HT-29 (cell line): ENCODE measurements around the gene LKAAEAR1. TPM values are rescaled to one million over a fixed set of nuclear protein-coding genes. Genes with fewer than 3 reads are reported as not detected.

Source experiments
- DNase-seq: peaks from one replicate; pipeline ENCODE4 v3.0.0-alpha.2; 2015; ENCODE audit warnings: low spot score
- total RNA-seq: library from RNA; depleted of rRNA; stranded (reverse); fragments of >200 nt; shearing (Covaris generic); gene quantifications from 2 replicates; pipeline ENCODE4 v1.2.3, GENCODE V29; 2014

The LKAAEAR1 gene
- total RNA-seq, 1 experiment from 2014 or later = not detected

GRCh38 chr20:64051561-64052325 lies 32.5 kb downstream of the LKAAEAR1 start:
- no peak for DNase-seq

DNA sequence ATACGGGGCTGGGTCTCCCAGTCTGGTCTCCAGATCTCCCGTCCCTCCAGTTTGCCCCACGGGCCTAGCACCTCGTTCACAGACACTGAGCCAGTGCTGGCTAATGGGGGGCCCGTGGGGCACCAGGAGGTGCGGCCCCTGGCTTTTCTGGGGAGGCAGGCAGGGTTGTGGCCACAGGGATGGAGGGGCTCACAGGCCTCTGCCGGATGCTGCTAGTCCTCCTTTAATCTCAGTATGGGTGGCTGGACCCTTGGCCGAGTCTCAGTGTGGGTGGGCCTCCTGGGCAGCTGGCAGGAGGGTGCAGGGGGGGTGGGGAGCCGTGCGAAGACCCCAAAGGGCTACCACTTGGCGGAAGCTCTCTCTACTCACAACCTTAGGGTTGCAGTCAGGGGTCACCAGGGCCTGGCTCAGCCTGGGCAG lies 33.2 kb downstream of the LKAAEAR1 start:
- DNase-seq = no peak

DNA sequence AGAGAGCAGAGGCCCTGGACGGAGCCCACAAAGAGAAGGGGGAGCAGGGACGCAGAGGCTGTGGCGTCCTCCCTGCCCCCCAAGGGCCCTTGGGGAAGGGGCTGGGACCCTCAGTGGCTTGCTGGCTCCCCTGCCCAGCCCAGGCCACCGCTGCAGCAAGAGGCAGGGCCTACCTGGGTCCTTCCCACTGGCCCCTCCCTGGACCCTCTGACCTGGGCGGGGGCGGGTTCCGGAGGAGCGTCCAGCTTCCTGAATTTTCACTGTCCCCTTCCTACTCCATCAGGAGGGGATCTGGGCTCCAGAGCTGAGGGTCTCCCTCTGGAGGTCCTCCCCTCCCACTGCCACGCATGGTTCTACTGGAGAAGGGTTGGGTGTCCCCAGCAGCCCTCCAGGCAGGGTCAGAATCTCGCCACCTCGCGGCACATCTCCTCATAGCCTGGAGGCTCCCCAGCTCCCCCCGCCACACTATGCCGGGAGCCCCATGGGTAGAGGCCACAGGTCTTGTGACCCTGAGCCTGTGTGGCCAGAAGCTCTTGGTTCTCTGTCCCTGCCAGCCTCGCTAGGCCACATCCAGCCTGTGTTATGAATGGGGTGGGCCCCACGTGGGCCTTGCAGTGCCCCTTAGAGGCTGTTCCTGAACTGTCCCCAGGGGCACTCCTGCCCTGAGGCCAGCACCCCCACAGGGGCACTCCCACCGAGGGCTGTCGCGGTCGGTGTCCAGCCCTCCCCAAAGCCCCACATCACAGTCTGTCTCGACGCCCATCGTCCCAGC lies 33.8 kb downstream of the LKAAEAR1 start:
- no peak for DNase-seq

GRCh38 chr20:64049878-64050260 lies 34.3 kb downstream of the LKAAEAR1 start:
- no peak for DNase-seq

DNA sequence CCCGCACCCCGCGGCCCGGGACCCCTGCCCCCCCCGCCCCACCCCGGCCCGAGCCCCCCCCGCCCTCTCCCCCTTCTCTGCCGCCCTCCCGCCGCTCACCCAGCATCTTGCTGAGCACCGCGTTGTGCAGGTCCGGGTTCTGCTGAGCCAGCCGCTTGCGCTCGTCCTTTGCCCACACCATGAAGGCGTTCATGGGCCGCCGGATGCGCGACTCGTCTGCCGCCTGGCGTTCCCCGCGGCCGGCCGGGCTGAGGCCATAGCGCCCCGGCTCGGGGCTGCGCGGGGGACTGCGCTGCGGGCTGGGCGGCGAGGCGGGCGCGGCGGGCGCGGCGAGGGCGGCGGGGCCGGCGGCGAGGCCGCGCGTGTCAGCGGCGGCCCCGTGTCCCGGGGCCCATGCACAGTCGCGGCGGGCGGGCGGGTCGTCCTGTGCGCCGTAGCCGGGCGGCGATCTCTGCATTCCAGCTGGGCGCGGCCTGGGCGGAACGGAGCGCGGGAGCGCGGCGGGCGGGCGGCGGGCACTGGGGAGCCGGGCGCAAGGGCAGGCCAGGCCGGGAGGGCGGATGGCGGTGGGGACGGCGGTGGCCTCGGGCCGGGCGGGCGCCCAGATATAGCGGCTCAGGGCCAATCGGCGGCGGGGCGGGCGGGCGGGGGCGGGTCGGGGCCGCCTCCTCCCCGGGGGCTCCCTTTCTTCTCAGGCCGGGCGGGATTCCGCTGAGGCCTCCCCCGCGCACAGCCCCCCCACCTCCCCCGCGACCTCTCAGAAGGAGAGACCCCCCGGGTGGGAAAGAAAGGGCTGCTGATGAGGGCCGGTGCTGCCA lies 34.9 kb downstream of the LKAAEAR1 start, which contains the start of gene SOX18:
Gene SOX18 (minus strand): TSS at position 580 of the 818 bp plus-strand sequence. CDS start 123 bp downstream, at position 457.
- DNase-seq = peak; percentile 44

DNA sequence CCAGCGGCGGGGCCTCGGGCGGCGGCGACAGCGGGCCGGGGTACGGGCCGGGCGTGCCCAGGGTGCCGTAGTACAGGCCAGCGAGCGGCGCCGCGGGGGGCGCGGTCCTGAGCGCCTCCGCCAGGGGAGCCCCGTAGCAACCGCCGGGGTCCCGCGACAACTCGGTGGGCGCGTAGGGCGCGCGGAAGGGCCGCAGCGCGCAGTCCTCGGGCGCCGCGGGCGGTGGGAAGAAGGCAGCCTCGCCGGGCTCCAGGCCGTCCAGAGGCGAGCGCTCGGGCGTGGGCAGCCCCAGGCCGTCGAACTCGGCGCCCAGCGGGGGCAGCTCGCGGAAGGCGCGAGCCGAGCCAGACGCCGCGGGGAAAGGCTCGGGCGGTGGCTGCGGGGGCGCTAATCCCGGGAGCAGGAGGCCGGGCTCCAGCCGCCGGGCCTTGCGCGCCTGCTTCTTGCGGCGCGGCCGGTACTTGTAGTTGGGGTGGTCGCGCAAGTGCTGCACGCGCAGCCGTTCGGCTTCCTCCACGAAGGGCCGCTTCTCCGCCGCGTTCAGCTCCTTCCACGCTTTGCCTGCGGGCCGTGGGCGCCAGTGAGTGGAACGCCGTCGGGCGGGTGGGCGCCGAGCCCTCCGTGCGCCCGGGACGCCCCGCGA lies 35.7 kb downstream of the LKAAEAR1 start:
- no peak for DNase-seq

- no peak for DNase-seq
These were observed 36.2 kb downstream of the LKAAEAR1 start for GRCh38 chr20:64047968-64048401.

DNA sequence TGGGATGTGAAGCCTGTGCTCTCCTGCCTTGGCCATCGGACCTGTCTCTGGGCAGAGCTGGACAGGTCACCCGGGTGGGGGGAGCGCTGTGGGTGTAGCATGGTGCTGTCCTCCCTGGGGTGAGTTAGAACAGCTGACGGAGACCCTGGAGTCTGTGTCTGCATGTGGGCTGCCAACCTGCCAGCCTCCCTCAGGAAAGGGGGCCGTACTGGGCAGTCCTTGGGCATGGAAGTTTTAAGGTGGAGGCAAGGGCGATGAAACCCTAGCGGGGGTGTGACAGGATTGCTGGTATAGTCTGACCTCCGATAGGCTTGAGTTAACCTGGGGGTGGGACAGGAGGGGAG lies 37.2 kb downstream of the LKAAEAR1 start:
- no peak for DNase-seq

GRCh38 chr20:64045346-64046011 lies 38.7 kb downstream of the LKAAEAR1 start:
- no peak for DNase-seq

DNA sequence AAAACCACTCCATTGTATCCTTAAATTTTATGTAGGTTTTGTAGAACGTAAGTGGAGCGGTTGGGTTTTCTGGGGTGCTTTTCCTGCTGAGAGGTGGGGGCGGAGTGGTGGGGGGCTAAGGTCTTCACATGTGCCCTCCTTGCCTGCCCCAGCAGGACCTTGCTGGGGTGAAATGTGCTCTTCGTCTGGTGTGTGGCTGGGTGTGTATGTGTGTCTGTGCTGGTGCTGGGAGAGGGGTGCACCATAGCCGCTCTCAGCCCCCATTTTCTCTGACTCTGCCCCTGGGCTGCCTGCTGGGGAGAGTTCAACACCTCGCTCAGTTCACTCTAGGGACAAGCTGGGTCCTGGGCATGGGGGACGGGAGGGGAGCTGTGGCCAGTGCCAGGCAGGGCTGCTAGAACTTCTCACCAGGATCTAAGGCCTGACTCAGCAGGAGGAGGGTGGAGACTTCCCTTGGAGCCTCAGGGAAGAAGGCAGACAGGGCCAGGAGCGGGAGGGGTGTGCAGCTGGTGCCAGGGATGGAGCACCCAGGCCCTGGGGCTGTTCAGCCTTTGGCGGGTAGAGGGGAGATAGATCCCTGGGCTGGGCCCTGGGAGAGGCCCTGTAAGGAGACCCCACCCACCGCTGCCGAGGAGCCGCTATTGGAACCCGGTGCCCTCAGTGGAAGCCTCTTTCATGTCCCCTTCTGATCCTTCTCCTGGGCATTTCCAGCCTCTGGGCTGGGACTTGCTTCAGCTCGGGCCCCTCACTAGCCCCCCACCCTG lies 39.5 kb downstream of the LKAAEAR1 start:
- no peak for DNase-seq

DNA sequence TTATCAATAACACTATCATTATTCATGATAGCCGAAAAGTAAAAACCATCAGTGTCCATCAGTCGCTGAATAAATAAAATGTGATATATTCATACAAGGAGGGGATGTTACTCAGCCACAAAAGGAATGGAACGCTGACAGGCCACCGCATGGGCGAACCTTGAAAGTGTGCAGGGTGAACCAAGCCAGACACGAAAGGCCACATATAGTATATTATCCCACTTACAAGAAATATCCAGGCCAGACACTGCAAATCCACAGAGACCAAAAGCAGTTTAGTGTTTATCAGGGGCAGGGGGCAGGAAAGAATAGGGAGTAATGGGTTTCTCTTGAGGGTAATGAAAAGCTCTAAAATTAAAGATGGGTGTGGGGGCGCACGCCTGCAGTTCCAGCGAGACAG lies 40.4 kb downstream of the LKAAEAR1 start:
- no peak for DNase-seq

DNA sequence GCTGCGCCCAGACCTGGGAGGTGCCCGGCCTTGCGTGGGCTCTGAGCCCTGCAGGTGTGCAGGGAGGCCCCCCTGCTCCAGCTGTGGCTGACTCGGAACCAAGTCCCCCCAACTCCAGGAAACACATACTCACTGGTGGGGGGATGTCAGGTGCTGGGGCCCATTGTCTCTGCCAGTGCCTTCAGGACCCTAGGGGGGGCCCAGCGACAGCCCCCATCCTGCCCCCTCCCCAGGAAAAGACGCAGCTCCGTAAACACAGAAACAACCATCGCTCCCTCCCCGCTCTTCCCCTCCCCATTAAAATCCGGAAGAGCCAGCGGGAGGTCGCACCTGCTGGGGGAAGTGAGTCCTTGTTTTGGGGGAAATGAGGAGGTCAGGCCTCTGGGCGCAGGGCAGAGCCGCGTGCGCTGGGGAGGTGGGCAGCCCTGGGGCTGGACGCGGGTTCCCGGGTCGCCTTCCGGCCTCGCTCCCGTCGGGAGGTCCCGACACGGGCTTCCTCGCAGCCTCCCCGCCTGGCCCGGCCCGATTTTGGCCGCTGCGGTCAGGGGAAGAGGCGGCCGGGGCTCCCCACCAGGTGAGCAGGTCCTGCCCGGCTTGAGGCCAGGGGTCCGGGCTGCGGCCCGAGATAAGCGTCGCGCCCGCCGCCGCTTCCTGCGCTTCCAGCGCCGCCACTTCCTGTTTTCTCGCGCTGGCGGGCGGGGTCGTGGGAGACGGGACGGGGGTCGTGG lies 42.0 kb downstream of the LKAAEAR1 start:
- no peak for DNase-seq

DNA sequence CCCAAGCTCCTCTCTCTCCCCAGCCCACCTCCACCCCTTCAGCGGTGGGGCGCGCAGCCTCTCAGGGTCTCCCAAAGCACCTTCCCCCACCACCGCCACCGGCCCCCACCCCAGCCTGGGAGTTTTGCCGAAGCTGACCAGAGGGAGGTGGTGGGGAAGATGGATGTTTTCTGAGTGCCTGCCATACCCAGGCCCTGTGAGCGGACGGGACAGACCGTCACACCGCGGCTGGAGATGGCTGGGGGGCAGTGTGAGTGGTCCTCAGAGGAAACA lies 42.5 kb downstream of the LKAAEAR1 start:
- no peak for DNase-seq

DNA sequence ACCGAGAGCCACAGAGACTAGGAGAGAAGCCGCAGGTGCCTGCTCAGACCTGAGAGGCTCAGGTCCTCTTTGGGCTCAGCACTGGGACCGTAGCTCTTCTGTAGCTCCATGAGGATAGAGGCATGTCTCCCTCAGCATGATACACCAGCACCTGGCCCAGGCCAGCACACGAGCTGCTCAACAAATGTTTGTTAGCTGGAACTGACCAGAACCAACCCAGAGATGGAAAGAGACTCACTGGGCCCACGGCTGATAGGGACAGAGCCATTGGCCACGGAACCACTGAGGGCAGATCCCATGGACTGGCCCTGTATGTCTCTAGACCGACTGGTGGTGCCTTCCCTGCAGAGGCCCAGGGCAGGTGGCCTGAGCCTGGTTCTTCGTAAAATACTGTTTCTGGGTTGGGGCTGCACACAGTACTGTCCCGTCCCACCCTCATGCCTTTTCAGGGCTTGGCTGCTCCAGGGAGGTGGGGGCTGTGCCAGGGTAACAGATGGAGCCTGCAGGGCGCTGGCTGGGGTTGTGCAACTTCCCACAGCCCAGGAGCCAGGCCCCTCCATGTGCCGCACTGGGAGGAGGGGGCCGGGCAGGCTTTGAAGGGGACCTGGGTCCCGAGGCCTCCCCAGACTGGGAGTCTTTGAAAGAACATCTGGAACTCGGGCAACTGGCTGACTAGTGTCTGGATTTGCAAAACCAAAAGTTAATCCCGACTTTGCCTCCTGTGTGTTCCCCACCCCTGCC lies 43.0 kb downstream of the LKAAEAR1 start:
- no peak for DNase-seq

DNA sequence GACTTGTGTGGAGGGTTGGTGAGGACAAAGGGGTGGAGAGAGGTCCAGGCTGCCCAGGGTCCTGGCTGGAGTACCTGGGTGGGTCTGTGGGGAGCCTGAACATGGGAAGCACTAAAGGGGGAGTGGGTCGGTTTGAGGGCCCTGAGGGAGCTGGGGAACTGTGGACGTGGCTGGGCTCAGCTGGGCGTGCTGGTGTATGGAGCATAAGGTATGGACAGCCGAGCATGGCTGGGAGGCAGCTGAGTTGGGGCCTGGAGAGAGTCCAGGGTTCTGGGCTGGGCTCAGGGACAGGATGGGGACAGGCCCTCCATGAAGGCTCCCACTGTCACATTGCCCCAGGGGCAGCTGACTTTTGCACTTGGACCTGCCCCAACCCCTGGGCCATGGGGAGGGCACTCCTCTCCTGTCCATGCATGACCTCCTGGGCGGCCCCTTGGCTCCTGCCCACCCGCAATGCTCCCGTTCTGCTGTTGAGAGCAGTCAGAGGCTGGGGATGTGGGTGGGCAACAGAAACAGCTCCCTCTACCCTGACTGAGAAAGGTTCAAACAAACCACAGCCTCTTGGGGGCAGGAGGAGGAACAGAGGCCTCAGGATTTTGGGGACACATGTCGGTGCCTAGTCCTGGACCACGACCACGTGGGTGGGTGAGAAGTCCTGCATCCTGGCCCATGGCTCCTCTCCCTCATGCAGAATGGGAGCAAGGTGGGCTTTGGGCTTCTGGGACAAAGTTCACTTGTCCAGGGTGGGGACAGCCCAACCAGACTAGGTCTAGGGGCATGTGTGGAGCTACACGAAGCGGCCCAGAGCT lies 43.8 kb downstream of the LKAAEAR1 start:
- no peak for DNase-seq

GRCh38 chr20:64039293-64040160 lies 44.7 kb downstream of the LKAAEAR1 start:
- DNase-seq = no peak
